Ovary (tissue), 9 donors: Measurements from ENCODE around the gene TMEM235. TPM values are rescaled to one million over a fixed set of nuclear protein-coding genes. Genes with fewer than 3 reads are reported as not detected.
A peak's percentile ranks its signal among the peaks of the same experiment; 100 is the strongest.

Experiments used
- DNase-seq, 5 donors: peaks; one replicate each; pipeline ENCODE4 v3.0.0-alpha.2; 2019 to 2020
- H3K27ac ChIP-seq, 2 donors: fragments of 200-600 bp; one replicate each; pipeline versions ENCODE4 v1.5.1 to v1.8.0; 2019 to 2022
- H3K27me3 ChIP-seq: fragments of 200-600 bp; one replicate; pipeline ENCODE4 v1.8.0; 2022
- H3K36me3 ChIP-seq: fragments of 200-600 bp; sonication (generic); one replicate; pipeline ENCODE4 v1.5.1; 2019
- H3K4me1 ChIP-seq: one replicate; pipeline ENCODE4 v1.8.1; 2013; ENCODE audit warnings: mild to moderate bottlenecking, moderate library complexity; ENCODE audit not compliant: insufficient read depth
- H3K4me3 ChIP-seq: fragments of 200-600 bp; sonication (generic); one replicate; pipeline ENCODE4 v1.5.1; 2017
- H3K9me3 ChIP-seq, 2 donors: fragments of 200-600 bp in 1 of 2; sonication (generic) in 1 of 2; one replicate each; pipeline versions ENCODE4 v1.5.1 to v1.8.1; 2013 to 2019; ENCODE audit warnings: mild to moderate bottlenecking in 1 of 2, moderate library complexity in 1 of 2
- EP300 ChIP-seq: sonication (generic); formaldehyde crosslinking; IDR thresholded peaks from one replicate; pipeline ENCODE4 v1.6.1; 2017; ENCODE audit warnings: antibody characterized with exemption
- POLR2A ChIP-seq: fragments of 450-650 bp; IDR thresholded peaks from one replicate; pipeline ENCODE4 v1.6.1; 2017; ENCODE audit warnings: antibody characterized with exemption, mild to moderate bottlenecking, moderate library complexity
- WGBS, 3 donors: extraction: QIAGEN DNeasy Blood & Tissue Kit in 1 of 3; methylation state at CpG; one replicate each; pipeline versions ENCODE4 v1.1.5 to v1.1.7; 2013 to 2017; 5-methylcytosine and 5-hydroxymethylcytosine counted together
- intact Hi-C, 4 donors: fragments of 100-400 bp; cut with DNase I; formaldehyde crosslinking; loops; one replicate each; pipeline versions ENCODE4 v1.11.0 to v1.15.1; 2022 to 2023
- polyA plus RNA-seq, 2 donors: library from polyadenylated mRNA; stranded (reverse); fragments of 200-250 nt in 1 of 2; fragments of 350-450 nt in 1 of 2; fragmentation: Illumina TruSeq in 1 of 2; extraction: RNeasy Lipid Tissue Mini Kit (QIAGEN cat#74804) in 1 of 2; gene quantifications; one replicate each; pipeline ENCODE4 v1.2.3, GENCODE V29; 2013 to 2014
- total RNA-seq, 7 donors: library from RNA; depleted of rRNA in 2 of 7; stranded (reverse); fragments of >200 nt in 2 of 7; fragmentation: NEBNext Ultra II Directional in 3 of 7; extraction: Animal tissue kit (Norgen Biotek cat#: 25700) in 3 of 7; gene quantifications; one replicate each; pipeline versions ENCODE4 v1.1.0 to v1.2.4, GENCODE V29; 2016 to 2023
- TF ChIP-seq, protein P1 (sequence below), 3 donors: fragments of 450-650 bp in 2 of 3; fragments of 200-600 bp in 1 of 3; IDR thresholded peaks; one replicate each; pipeline versions ENCODE4 v1.5.1 to v1.8.0; 2016 to 2022; ENCODE audit warnings: antibody characterized with exemption in 3 of 3, mild to moderate bottlenecking in 1 of 3
- donor health status: DM: no; HTN: no; CAD: no; lungs with moderate emphysema.
- donor health status: DM: no; HTN: no; CAD: no.
- donor health status: Bipolar disorder and iron deficiency.
- donor health status: DM: yes; HTN: yes; CAD: no.
- donor health status: DM: no; HTN: no; CAD: no.
- donor health status: DM: yes; HTN: yes; CAD: no.

Gene TMEM235
- total and polyA plus RNA-seq, 9 donors = 0.07 TPM; not detected in 8

DNA sequence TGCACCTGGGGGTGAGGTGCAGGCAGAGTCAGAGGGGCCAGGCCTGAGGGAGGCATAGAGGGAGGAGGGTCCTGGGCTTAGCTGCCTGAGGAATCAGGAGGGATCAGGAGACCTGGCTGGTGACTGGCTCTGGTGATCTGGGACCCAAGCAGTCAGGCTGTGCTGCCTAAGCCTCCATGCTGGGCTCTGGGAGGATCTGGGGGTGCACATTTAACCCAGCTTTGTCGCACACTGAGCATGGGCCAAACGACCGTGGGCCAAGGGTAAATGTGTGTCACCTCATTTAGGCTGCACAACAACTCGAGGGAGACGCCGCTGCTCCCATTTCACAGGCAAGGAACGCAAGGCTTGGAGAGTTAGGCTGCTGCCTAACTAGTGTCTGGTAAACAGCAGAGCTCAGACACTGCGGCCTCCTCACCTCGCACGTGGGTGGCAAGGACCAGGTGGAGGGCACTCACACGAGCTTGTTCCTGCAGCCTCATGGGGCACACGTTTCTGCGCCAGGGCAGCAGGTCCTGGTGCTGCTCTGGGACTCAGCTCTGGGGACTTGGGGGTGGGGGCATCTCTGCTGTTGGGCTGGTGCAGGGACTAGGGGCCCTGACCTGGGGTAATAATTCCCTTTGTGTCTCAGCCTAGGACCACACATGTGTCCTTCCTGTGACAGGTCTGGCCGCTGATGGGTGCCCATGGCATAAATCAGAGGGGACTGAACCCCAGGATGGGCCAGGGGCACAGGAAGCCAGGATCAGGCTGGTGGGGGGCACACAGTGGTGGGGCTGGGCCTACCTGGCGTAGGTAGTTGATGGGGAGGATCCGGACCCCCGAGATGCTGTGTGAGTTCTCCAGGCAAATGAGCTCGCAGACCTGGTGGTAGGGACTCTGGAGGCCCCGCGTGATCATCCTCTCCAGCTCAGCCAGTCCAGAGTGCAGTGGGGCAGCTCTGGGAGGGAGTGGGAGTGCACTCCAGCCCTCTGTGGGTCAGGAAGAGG lies 18.7 kb downstream of the TMEM235 start:
- Histone ChIP-seq H3K4me3 (no peak overlapping the region), H3K27me3 (no peaks in the 10 kb centered on the region), H3K9me3 (no peaks in the 10 kb centered on the region), H3K4me1 (no peaks in the 10 kb centered on the region), H3K36me3 (no peaks in the 10 kb centered on the region), H3K27ac (no peak overlapping the region)
- 45 to 53% (median 46%) methylated on average over 20 of the region's 20 CpGs for WGBS, 3 donors
- intact Hi-C loops = loop anchor here (2.0 to 10.0 kb wide), 4 partner anchors 115 to 173 kb away; partner anchors contain the start of gene SOCS3 (in 1 of the 4)
- TF ChIP-seq POLR2A = no peak
- TF ChIP-seq EP300 = no peak
- peak in 1 of 5 donors; percentile 30 for DNase-seq

DNA sequence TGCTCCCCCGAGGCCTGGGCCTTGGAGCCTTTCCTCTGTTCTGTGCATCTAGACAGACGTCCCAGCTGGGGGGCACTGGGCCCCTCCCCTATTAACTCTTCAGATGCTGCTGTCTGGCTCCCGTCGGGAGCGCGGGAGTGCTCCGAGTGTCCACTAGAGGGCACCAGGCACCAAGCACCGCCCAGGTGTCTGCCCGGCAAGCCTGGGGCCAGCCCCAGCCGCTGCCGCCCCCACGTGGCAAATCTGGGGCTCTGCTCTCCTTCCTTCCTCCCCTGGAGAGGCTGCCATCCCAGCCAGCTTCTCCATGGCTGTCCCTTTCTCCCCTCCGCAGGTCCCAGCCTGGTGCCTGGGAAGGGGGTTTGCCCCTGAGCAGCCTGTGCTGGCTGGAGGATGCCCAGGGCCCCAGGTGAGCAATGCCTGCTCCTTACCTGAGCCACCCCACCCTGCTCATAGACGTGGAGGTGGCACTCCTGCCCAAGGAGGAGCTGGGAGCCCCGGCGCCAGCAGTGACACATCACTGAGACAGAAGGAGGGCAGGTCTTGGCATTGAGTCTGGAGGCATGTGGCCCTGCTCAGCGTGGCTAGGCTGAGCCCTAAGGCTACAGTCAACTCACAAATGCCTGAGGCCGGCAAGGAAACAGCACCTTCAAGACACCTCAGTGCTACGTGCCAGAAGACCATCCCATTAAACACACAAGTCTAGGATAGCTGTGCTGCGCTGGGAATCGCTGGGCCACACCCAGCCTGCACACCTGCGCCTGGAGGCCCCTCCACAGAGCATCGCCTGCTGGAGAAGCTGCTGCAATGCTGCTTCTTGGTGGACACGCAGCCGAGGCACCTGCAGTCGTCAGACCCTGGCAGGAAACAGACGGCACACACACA lies 19.7 kb downstream of the TMEM235 start:
- no peak for TF ChIP-seq EP300
- TF ChIP-seq, protein P1, sequence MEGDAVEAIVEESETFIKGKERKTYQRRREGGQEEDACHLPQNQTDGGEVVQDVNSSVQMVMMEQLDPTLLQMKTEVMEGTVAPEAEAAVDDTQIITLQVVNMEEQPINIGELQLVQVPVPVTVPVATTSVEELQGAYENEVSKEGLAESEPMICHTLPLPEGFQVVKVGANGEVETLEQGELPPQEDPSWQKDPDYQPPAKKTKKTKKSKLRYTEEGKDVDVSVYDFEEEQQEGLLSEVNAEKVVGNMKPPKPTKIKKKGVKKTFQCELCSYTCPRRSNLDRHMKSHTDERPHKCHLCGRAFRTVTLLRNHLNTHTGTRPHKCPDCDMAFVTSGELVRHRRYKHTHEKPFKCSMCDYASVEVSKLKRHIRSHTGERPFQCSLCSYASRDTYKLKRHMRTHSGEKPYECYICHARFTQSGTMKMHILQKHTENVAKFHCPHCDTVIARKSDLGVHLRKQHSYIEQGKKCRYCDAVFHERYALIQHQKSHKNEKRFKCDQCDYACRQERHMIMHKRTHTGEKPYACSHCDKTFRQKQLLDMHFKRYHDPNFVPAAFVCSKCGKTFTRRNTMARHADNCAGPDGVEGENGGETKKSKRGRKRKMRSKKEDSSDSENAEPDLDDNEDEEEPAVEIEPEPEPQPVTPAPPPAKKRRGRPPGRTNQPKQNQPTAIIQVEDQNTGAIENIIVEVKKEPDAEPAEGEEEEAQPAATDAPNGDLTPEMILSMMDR (IDR thresholded peaks at IDR 0.05) = peak; percentile 96 to 100 (median 96)
- no peaks in the 10 kb centered on the region for H3K27me3 ChIP-seq
- 22 to 31% (median 23%) methylated on average over 26 to 27 of the region's 27 CpGs for WGBS, 3 donors
- H3K4me1 ChIP-seq = peaks cover 3% of the 10 kb centered on the region
- H3K4me3 ChIP-seq = no peak overlapping the region
- no peaks in the 10 kb centered on the region for H3K36me3 ChIP-seq
- intact Hi-C loops = loop anchor here (2.0 to 10.0 kb wide), 4 partner anchors 114 to 172 kb away; partner anchors contain the start of gene SOCS3 (in 1 of the 4)
- H3K27ac ChIP-seq = no peak overlapping the region
- H3K9me3 ChIP-seq = no peaks in the 10 kb centered on the region
- DNase-seq = peak; percentile 80 to 91 (median 88)

DNA sequence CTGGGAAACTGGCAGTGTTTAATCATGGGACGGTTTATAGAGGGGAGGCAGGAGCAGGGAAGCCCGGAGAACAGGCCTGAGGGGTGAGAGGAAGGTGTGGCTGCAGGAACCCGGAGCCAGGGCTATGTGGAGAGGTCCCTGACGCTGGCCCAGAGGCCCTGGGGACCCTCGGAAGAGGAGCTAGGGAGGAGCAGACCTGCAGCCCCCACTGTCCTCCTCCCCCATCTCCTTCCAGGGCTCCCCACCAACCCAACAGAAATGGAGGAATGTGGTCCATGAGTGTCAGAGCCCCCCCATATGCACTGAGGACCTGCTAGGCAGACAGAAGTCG lies 20.3 kb downstream of the TMEM235 start:
- WGBS, 3 donors = 48 to 58% (median 54%) methylated on average over 6 of the region's 6 CpGs
- Histone ChIP-seq H3K36me3 (no peaks in the 10 kb centered on the region), H3K9me3 (no peaks in the 10 kb centered on the region), H3K4me1 (peaks cover 9% of the 10 kb centered on the region), H3K27ac (no peak overlapping the region), H3K27me3 (no peaks in the 10 kb centered on the region), H3K4me3 (no peak overlapping the region)
- intact Hi-C loops = loop anchor here (2.0 to 10.0 kb wide), 4 partner anchors 113 to 171 kb away; partner anchors contain the start of gene SOCS3 (in 1 of the 4)
- TF ChIP-seq, protein P1 (IDR thresholded peaks at IDR 0.05) = no peak
- TF ChIP-seq POLR2A (no peak), EP300 (no peak)
- DNase-seq = no peak

DNA sequence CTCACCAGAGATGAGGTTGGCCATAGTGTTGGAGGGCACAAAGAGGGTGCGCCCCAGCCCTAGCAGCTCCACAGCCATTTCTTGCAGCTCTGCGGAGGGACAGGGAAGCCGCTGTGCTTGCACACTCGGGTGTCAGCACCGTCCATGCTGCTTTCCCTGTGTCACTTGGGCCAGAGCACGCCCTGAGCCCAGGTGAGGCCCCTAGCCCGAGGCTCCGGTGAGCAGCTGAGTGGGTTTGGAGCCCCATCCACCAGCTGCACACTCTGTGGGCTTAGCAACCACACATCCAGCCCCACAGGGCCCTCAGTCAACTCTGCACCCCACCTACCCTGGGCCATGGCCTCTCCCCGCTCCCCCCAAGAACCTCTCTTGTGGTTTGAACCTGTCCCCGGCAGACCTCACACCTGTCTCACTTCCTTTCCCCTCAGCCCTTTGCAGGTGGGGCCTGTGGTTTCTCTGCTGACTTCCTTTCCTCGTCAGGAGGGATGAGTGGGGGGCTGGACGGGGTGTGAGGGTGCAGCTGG lies 20.7 kb downstream of the TMEM235 start:
- TF ChIP-seq, protein P1 (IDR thresholded peaks at IDR 0.05) = no peak
- no peak for TF ChIP-seq POLR2A
- TF ChIP-seq EP300 = no peak
- WGBS, 3 donors = 73 to 82% (median 74%) methylated on average over 12 of the region's 12 CpGs
- Histone ChIP-seq H3K27ac (no peak overlapping the region), H3K4me3 (no peak overlapping the region), H3K27me3 (no peaks in the 10 kb centered on the region), H3K4me1 (peaks cover 12% of the 10 kb centered on the region), H3K9me3 (no peaks in the 10 kb centered on the region), H3K36me3 (no peaks in the 10 kb centered on the region)
- peak in 1 of 5 donors; percentile 34 for DNase-seq
- intact Hi-C loops = loop anchor here (5.0 to 10.0 kb wide), 3 partner anchors 113 to 170 kb away; partner anchors contain the start of gene SOCS3 (in 1 of the 4)
